HG03066 (cell line): ENCODE results near the gene GSTT4.
"Not testable (repeated sequence)": the region's sequence is repeated elsewhere in the genome, so short reads cannot be mapped to it uniquely, and the experiment has no call there.

ENCODE experiments used
- ATAC-seq: cut with Tn5 transposase; IDR thresholded peaks from one replicate; pipeline ENCODE4 v1.9.1; 2021; ENCODE audit warnings: low read depth; ENCODE audit not compliant: unreplicated experiment

Gene GSTT4

DNA sequence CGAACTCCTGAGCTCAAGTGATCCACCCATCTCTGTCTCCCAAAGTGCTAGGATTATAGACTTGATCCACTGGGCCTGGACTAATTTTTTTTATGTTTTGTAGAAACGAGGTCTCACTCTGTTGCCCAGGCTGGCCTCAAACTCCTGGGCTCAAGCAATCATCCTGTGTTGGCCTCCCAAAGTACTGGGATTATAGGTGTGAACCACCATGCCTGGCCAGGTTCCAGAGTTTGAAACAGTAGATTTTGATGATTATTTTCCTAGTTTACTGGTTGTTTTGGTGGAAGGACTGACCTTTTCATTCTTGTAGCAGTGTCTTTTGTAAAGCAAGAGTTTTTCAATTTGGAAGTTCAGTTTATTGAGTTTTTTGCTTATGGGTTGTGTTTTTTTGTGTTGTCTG is 20.8 kb upstream of the GSTT4 start:
- ATAC-seq = no peak

DNA sequence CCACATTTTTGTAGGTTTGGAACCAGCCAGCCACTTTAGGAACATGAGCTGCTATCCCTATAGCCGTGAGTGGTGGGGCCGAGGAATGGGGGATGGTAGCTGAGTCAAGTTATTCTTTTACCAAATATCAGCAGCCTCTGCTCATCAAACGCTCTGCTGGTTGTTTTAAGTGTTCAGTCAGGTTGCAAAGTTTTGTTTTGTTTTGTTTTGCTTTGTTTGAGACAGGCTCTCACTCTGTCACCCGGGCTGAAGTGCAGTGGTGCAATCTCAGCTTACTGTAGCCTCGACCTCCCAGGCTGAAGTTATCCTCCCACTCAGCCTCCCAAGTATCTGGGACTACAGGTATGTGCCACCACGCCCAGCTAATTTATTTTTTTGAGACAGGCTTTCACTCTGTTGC is 20.2 kb upstream of the GSTT4 start:
- ATAC-seq = no peak

DNA sequence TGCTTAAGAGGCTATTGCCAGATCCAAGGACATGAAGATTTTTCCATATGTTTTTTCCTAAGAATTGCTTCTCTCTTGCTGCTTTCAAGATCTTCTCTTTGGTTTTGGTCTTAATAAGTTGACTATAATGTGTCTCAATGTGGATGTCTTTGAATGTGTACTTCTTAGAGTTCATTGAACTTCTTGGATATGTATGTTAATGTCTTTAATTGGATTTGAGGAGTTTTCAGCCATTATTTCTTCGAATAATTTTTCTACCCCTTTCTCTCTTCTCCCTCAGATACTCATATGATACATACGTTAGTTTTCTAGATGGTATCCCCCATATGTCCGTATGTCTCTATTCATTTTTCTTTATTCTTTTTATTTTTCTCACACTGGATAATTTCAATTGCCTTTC is 19.1 kb upstream of the GSTT4 start:
- ATAC-seq = no peak

DNA sequence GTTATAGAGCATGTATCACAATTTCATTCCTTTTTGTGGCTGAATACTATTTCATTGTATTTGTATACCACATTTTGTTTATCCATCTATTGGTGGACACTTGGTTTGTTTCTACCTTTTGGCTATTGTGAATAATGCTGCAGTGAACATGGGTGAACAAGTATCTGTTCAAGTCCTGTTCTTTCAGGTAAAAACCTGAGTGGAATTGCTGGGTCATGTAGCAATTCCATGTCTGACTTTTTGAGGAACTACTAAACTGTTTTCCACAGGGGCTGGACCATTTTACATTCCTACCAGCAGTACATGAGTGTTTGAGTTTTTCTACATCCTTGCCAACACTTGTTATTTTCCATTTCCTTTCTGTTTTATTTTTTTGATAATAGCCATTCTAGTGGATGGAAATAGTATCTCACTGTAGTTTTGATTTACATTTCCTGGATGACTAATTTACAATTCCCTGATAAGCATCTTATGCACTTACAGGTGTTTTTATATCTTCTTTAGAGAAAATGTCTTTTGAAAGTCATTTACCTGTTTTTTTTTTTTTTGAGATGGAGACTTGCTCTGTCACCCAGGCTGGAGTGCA is 18.0 kb upstream of the GSTT4 start:
- no peak for ATAC-seq

GRCh38 chr22:24021304-24021703 is 16.1 kb upstream of the GSTT4 start:
- no peak for ATAC-seq

- no peak for ATAC-seq
These were observed 10.9 kb upstream of the GSTT4 start for GRCh38 chr22:24016156-24016555.

DNA sequence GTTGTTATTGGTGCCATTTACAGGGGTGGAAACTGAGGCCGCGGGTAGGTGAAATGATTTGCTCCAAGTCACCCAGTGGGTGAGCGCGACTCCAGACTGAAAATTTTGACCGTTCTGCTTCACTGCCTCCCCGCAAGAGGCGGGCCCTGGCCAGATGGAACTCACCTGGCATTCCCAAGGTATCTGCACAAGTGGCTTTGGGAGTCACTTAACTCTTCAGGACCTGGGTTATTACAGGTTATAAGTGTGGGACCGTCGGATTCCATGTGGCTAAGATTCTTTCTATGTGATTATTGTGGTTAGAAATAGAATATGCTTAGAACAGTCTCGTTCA is 6.4 kb upstream of the GSTT4 start:
- ATAC-seq = no peak

DNA sequence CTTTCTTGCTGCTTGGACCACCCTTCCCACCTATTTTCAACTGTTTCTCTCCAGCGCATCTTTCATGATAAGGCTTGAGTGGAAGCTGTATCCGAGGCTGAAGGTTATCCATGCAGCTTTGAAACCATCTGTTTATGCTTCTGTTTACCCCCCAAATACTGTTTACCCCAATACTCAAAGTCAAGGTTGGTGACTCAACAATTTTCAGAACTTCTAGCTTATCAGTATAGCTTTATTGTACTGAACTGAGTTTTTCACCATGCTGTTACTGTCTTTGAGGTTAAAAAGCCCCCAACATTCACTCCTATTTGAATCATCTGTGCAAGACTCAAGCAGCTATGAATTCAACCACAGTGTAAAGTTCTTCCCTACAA is 4.8 kb upstream of the GSTT4 start:
- ATAC-seq = no peak

GRCh38 chr22:24009227-24010017 is 4.2 kb upstream of the GSTT4 start:
- ATAC-seq = no peak

DNA sequence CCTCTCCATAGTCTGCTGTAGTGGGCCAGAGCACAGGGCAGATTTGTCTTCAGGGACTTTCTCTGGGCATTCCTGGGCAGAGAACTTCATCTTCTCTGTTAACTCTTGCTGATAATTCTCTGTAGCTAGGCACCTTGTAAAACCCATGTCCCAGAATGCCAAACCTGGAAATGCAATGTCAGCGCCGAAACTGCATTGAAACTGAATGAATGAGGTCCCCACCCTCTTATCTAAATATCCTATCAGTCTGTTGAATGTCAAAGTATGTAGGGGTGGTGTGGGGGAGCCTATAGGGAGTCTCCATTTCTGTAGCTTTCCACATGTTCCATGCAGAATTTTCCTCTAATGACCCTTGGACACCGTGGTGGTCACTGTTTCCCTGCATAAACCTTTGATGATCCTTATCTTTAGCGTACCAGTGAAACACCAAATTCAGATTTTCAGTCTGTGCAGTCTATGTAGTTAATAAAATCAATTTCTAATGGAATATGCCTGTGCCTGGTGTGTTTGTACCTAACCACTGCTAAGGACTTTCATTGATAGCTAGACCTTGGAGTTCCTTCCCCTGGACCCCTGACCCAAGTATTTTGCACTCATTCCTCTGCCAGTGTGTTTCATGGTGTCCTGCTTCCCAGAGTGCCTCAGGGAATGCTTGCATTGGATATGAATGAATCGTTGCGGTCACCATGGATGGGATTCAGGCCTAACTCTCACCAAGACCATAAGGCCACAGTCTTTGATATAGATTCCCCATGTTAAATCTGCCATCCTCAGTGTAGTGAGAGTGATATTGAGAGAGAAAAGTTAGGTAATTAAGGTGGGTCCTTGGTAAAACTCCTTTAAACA is 3.4 kb upstream of the GSTT4 start:
- ATAC-seq = no peak

GRCh38 chr22:24008022-24008283 is 2.7 kb upstream of the GSTT4 start:
- ATAC-seq = no peak

GRCh38 chr22:24007253-24008021 is 2.2 kb upstream of the GSTT4 start:
- no peak for ATAC-seq

DNA sequence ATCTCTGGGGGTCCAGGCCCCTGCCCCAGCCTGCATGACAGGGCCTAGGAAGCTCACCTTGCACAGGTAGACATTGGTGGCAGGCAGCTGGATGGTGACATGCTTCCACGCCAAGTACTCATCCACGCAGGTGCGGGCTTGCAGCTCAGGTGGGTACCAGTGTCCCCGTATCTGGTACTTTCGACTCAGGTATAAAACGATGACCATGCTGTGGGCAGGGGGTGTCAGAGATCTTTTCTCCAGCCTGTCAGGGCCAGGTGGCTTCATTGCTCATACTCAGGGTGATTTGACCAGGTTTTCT is 1.6 kb upstream of the GSTT4 start:
- ATAC-seq = no peak

DNA sequence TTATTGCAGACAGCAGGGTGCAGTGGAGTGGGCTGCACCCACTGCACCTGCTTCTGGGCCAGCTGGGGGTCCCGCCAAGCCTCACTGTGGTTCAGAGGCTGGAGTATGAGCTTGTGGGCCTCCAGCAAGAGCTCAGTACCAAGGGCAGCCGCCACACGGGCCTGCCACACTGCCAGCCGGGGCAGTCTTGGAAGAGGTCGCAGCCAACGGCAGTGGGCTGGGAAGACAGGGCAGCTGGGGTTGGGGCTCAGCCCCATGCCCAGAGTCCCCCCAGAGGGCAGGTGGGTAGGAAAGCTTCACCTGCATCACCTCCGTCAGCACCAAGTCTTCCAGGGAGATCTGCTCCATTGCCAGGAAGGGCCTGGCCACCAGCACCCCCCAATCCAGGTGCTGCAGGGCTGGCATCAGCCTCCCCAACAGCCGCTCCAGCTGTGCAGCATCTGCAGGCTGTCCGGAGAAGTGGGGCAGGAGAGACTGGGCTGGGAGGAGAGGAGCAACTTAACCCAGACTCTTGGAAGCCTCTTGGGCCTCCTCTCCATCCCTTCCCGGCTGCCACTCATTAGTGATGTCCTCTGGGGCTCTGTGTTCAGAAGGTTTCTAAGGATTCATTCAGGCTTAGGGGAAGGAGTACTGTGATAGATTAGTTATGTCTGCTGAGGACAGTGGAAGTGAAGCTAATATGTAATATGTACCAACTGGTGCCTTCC is 1.1 kb upstream of the GSTT4 start:
- ATAC-seq = no peak

DNA sequence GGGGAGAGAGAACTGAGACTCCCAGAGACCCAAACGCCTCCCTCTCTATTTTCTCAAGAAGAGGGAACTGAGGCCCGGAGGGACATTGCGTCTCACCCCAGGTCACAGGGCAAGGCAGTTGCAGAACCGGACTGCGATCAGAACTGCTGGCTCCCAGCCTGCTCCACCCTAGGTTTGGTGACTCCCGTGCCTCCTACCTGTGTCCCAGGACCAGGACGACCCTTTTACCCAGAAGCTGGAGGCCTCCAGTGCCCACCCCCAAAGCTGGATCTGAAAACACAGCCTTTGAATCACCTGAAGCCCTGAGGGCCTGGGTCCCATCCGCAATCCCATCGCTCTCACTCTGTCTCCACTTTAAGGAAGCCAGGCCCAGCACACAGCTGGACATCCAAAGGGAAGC is 1.4 kb downstream of the GSTT4 start:
- no peak for ATAC-seq

- ATAC-seq = no peak
These were observed 2.4 kb downstream of the GSTT4 start for GRCh38 chr22:24002851-24003250.

DNA sequence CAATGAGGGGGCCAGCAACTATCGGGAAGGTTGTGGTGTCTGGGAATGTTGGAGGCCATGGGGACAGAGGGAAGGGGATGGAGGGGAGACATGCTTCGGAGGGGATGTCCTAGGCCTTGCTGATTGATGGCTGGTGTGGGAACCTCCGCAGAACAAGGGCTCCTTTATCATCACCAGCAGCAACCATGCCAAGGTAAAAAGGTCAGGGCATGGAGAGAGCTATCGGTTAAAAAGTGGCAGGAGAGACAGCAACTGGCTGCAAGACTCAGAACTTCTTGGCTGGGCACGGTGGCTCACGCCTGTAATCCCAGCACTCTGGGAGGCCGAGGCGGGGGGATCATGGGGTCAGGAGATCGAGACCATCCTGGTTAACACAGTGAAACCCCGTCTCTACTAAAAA is 3.0 kb downstream of the GSTT4 start:
- ATAC-seq = no peak

DNA sequence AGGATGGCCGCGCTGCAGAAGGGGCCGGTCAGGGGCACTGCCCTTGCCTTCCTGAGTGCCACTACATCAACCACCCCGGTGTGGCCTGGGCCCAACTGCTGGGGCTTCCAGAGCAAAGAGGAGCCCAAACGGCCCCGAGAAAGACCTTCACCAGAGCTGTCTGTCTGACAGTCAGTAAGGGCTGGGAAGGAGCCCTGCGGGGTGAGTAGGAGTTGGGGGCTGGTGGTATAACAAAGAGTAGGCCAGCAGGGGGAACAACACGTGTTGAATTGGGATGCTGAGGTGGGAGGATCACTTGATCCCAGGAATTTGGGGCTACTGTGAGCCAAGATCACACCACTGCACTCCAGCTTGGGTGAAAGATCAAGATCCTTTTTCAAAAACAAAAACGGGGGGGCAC is 3.9 kb downstream of the GSTT4 start:
- ATAC-seq = no peak

DNA sequence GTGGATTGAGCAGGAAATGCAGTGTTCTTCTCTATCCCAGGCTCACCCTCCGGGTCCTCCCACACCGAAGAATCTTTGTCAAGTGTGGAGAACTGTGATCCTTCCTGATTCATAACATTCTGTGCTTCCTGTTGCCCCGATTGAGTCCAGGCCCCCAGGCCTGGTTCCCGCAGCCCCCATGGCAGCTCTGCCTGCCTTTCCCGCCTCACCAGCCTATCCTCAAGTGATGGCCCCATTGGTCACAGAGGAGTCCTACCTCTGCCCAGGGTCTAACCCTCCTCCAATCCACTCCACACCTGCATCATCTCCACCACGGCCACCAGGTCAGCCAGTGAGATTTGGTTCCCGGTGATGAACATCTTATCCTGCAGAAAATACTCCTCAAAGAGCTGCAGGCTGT is 5.5 kb downstream of the GSTT4 start:
- ATAC-seq = not testable (repeated sequence)

DNA sequence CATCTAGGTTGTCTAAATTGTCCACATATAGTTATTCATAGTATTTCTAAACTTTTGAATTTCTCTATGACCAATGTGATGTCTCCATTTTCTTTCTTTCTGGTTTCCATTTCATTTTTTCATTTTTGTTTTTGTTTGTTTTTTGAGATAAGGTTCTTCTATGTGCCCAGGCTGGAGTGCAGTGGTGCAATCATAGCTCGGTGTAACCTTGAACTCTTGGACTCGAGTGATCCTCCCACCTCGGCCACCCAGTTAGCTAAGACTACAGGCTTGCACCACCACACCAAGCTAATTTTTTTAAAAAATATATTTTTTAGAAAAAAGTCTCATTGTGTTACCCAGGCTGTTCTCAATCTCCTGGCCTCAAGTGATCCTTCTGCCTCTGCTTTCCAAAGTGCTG is 8.2 kb downstream of the GSTT4 start:
- ATAC-seq = no peak

DNA sequence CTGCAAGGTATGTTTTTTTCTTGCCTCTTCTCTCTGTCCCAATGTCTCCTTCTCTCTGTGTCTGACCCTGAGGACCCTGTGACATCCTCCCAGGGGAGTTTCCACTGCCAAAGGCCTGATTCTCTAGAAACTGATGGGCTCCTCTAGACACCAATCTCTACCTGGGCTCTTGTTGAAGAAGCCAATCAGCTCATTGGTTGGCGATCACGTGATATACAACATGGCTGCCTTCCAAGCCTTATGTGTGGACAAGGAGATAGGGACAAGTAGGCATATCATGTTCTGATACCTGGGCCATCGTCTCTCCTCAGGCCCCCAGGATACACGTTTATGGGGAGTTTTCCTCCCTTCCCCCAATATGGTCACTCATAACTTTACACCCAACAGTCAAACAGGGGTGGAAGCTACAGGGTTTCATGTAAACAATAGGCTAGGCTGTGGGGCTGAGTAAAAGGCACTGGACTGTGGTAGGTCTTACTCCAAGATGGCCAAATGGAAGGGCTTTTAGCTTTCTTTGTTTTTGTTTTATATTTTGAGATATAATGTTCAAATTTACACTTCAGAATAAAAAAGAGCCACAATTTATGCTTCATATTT is 11.6 kb downstream of the GSTT4 start:
- ATAC-seq = not testable (repeated sequence)
